PC-9 (cell line): ENCODE measurements around the gene CTNNAL1.
"Not testable (repeated sequence)": the region's sequence is repeated elsewhere in the genome, so short reads cannot be mapped to it uniquely, and the experiment has no call there.

Experiments
- EZH2 ChIP-seq: fragments of 200-600 bp; sonication (generic); IDR thresholded peaks from 2 replicates; pipeline ENCODE4 v1.8.0; 2017; ENCODE audit warnings: antibody characterized with exemption, low read depth
- TF ChIP-seq, protein P1 (sequence below): fragments of 200-600 bp; sonication (generic); conservative IDR thresholded peaks from 2 replicates; pipeline ENCODE4 v1.6.1; 2017; ENCODE audit warnings: mixed run types, antibody characterized with exemption, mild to moderate bottlenecking, moderate library complexity

DNA sequence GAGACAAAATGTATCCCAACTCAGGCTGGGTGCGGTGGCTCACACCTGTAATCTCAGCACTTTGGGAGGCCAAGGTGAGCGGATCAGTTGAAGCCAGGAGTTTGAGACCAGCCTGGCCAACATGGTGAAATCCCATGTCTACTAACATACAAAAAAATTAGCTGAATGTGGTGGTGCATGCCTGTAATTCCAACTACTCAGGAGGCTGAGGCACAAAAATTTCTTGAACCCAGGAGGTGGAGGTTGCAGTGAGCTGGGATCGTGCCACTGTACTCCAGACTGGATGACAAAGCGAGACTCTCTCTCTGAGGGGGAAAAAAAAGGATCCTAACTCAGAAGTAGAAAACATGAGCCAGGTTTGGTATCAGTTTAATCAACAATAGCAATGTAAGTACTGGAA, 39.8 kb upstream of the CTNNAL1 start:
- TF ChIP-seq, protein P1, sequence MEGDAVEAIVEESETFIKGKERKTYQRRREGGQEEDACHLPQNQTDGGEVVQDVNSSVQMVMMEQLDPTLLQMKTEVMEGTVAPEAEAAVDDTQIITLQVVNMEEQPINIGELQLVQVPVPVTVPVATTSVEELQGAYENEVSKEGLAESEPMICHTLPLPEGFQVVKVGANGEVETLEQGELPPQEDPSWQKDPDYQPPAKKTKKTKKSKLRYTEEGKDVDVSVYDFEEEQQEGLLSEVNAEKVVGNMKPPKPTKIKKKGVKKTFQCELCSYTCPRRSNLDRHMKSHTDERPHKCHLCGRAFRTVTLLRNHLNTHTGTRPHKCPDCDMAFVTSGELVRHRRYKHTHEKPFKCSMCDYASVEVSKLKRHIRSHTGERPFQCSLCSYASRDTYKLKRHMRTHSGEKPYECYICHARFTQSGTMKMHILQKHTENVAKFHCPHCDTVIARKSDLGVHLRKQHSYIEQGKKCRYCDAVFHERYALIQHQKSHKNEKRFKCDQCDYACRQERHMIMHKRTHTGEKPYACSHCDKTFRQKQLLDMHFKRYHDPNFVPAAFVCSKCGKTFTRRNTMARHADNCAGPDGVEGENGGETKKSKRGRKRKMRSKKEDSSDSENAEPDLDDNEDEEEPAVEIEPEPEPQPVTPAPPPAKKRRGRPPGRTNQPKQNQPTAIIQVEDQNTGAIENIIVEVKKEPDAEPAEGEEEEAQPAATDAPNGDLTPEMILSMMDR: not testable (repeated sequence)
- TF ChIP-seq EZH2: not testable (repeated sequence)
